Activated CD8-positive, alpha-beta memory T cell treated with anti-CD3 and anti-CD28 coated beads, Interleukin-2, amount 10 ng/mL, durations not matched to agents 7 days and 5 days (primary cell): ENCODE measurements around the gene DPEP2. TPM values are rescaled to one million over a fixed set of nuclear protein-coding genes. Genes with fewer than 3 reads are reported as not detected.

Source experiments
- ATAC-seq: fragments of 150-1000 bp; cut with Tn5 transposase; one replicate; pipeline ENCODE4 v1.10.0; 2021; ENCODE audit warnings: moderate library complexity
- CTCF ChIA-PET: fragments of 350-600 bp; sonication (Branson Sonifier 250); formaldehyde crosslinking; loops from one replicate; lab custom pipeline; 2021; ENCODE audit warnings: antibody characterized with exemption; lab: Charles Lee
- DNase-seq: peaks from one replicate; pipeline ENCODE4 v3.0.0-alpha.2; 2020
- H3K27ac Mint-ChIP-seq: one replicate; pipeline ENCODE4 v1.8.0; 2021; ENCODE audit warnings: mild to moderate bottlenecking, mixed read lengths
- H3K27me3 Mint-ChIP-seq: one replicate; pipeline ENCODE4 v1.8.0; 2021; ENCODE audit warnings: mixed read lengths
- H3K36me3 Mint-ChIP-seq: one replicate; pipeline ENCODE4 v1.8.0; 2021; ENCODE audit warnings: mild to moderate bottlenecking, mixed read lengths
- H3K4me1 Mint-ChIP-seq: one replicate; pipeline ENCODE4 v1.8.0; 2021; ENCODE audit warnings: mixed read lengths
- H3K4me3 Mint-ChIP-seq: one replicate; pipeline ENCODE4 v1.8.0; 2021; ENCODE audit warnings: mild to moderate bottlenecking, moderate library complexity, mixed read lengths
- H3K9me3 Mint-ChIP-seq: one replicate; pipeline ENCODE4 v1.8.0; 2022; ENCODE audit warnings: low read depth, mixed read lengths
- total RNA-seq, 2 experiments: library from RNA; stranded (reverse); gene quantifications; one replicate each; pipeline ENCODE4 v1.2.3, GENCODE V29; 2021

Gene DPEP2
- total RNA-seq, 2 experiments from 2014 or later, result 4.5 to 4.7 TPM

- CTCF ChIA-PET, result interaction anchor here (0.8 to 1.6 kb wide), 5 partner anchors 39 to 151 kb away, joined by 3 to 6 read pairs (median 3); no protein-coding TSS in a partner anchor
- Mint-ChIP-seq H3K4me3 (peak overlapping the region; percentile 84), H3K36me3 (peaks cover 9% of the 10 kb centered on the region), H3K4me1 (peaks cover 18% of the 10 kb centered on the region), H3K27ac (peak overlapping the region; percentile 95), H3K9me3 (no peaks in the 10 kb centered on the region), H3K27me3 (no peaks in the 10 kb centered on the region)
- DNase-seq (peak; percentile 64), ATAC-seq (peak; percentile 10)
Observed at GRCh38 chr16:67967183-67967957, 31.9 kb downstream of the DPEP2 start.

GRCh38 chr16:67966549-67967182, 32.6 kb downstream of the DPEP2 start:
- CTCF ChIA-PET, result interaction anchor here (1.1 to 1.6 kb wide), 4 partner anchors 38 to 150 kb away, joined by 3 to 6 read pairs (median 3); no protein-coding TSS in a partner anchor
- Mint-ChIP-seq H3K27ac (peak overlapping the region; percentile 95), H3K4me1 (peaks cover 18% of the 10 kb centered on the region), H3K4me3 (peak overlapping the region; percentile 84), H3K9me3 (no peaks in the 10 kb centered on the region), H3K36me3 (peaks cover 9% of the 10 kb centered on the region), H3K27me3 (no peaks in the 10 kb centered on the region)
- ATAC-seq, result no peak
- no peak for DNase-seq

GRCh38 chr16:67965668-67966548, 33.4 kb downstream of the DPEP2 start:
- ATAC-seq (no peak), DNase-seq (no peak)
- CTCF ChIA-PET, result interaction anchor here (0.8 to 2.5 kb wide), 7 partner anchors 16 to 149 kb away, joined by 3 to 14 read pairs (median 4); no protein-coding TSS in a partner anchor
- Mint-ChIP-seq H3K27ac (no peak overlapping the region), H3K4me3 (no peak overlapping the region), H3K36me3 (peaks cover 9% of the 10 kb centered on the region), H3K4me1 (peaks cover 18% of the 10 kb centered on the region), H3K9me3 (no peaks in the 10 kb centered on the region), H3K27me3 (no peaks in the 10 kb centered on the region)

- Mint-ChIP-seq H3K4me1 (peaks cover 16% of the 10 kb centered on the region), H3K27ac (peak overlapping the region; percentile 41), H3K9me3 (no peaks in the 10 kb centered on the region), H3K4me3 (no peak overlapping the region), H3K36me3 (peaks cover 9% of the 10 kb centered on the region), H3K27me3 (no peaks in the 10 kb centered on the region)
- no peak for DNase-seq
- CTCF ChIA-PET, result interaction anchor here (0.7 to 2.5 kb wide), 3 partner anchors 23 to 79 kb away, joined by 3 to 14 read pairs (median 4); no protein-coding TSS in a partner anchor
- ATAC-seq, result no peak
Observed at GRCh38 chr16:67964477-67965131, 34.7 kb downstream of the DPEP2 start.

GRCh38 chr16:67963662-67964321, 35.5 kb downstream of the DPEP2 start:
- H3K9me3 Mint-ChIP-seq, result no peaks in the 10 kb centered on the region
- ATAC-seq (no peak), DNase-seq (no peak)
- H3K36me3 Mint-ChIP-seq, result peaks cover 9% of the 10 kb centered on the region
- no peaks in the 10 kb centered on the region for H3K27me3 Mint-ChIP-seq
- H3K4me1 Mint-ChIP-seq, result peaks cover 12% of the 10 kb centered on the region
- CTCF ChIA-PET, result interaction anchor here (2.5 kb wide), 1 partner anchor 22 kb away, joined by 14 read pairs; no protein-coding TSS in a partner anchor
- no peak overlapping the region for H3K27ac Mint-ChIP-seq
- no peak overlapping the region for H3K4me3 Mint-ChIP-seq

- Mint-ChIP-seq H3K4me1 (peaks cover 12% of the 10 kb centered on the region), H3K27me3 (no peaks in the 10 kb centered on the region), H3K27ac (no peak overlapping the region), H3K9me3 (no peaks in the 10 kb centered on the region), H3K36me3 (peaks cover 9% of the 10 kb centered on the region), H3K4me3 (no peak overlapping the region)
- CTCF ChIA-PET, result interaction anchor here (1.6 kb wide), 1 partner anchor 78 kb away, joined by 5 read pairs; no protein-coding TSS in a partner anchor
- DNase-seq (no peak), ATAC-seq (no peak)
Observed at GRCh38 chr16:67963292-67963661, 36.0 kb downstream of the DPEP2 start.

GRCh38 chr16:67962135-67962534, 37.1 kb downstream of the DPEP2 start:
- H3K4me3 Mint-ChIP-seq, result no peak overlapping the region
- peaks cover 10% of the 10 kb centered on the region for H3K36me3 Mint-ChIP-seq
- DNase-seq (no peak), ATAC-seq (no peak)
- CTCF ChIA-PET, result interaction anchor here (1.6 kb wide), 1 partner anchor 79 kb away, joined by 5 read pairs; no protein-coding TSS in a partner anchor
- no peaks in the 10 kb centered on the region for H3K27me3 Mint-ChIP-seq
- peaks cover 8% of the 10 kb centered on the region for H3K4me1 Mint-ChIP-seq
- H3K9me3 Mint-ChIP-seq, result no peaks in the 10 kb centered on the region
- no peak overlapping the region for H3K27ac Mint-ChIP-seq

- DNase-seq, result no peak
- no peak overlapping the region for H3K27ac Mint-ChIP-seq
- no peak overlapping the region for H3K4me3 Mint-ChIP-seq
- peaks cover 3% of the 10 kb centered on the region for H3K4me1 Mint-ChIP-seq
- ATAC-seq, result no peak
- peaks cover 10% of the 10 kb centered on the region for H3K36me3 Mint-ChIP-seq
- H3K27me3 Mint-ChIP-seq, result no peaks in the 10 kb centered on the region
- H3K9me3 Mint-ChIP-seq, result no peaks in the 10 kb centered on the region
- CTCF ChIA-PET, result no interaction called here
Observed at GRCh38 chr16:67961551-67961957, 37.7 kb downstream of the DPEP2 start.

GRCh38 chr16:67959536-67960329, 39.6 kb downstream of the DPEP2 start:
- Mint-ChIP-seq H3K9me3 (no peaks in the 10 kb centered on the region), H3K4me3 (no peak overlapping the region), H3K4me1 (no peaks in the 10 kb centered on the region), H3K27ac (no peak overlapping the region), H3K27me3 (no peaks in the 10 kb centered on the region), H3K36me3 (peaks cover 5% of the 10 kb centered on the region)
- DNase-seq (no peak), ATAC-seq (no peak)
- CTCF ChIA-PET, result no interaction called here

GRCh38 chr16:67957622-67958021, 41.7 kb downstream of the DPEP2 start:
- DNase-seq (no peak), ATAC-seq (no peak)
- H3K27me3 Mint-ChIP-seq, result no peaks in the 10 kb centered on the region
- H3K36me3 Mint-ChIP-seq, result peaks cover 9% of the 10 kb centered on the region
- no peaks in the 10 kb centered on the region for H3K9me3 Mint-ChIP-seq
- no peak overlapping the region for H3K4me3 Mint-ChIP-seq
- CTCF ChIA-PET, result no interaction called here
- H3K27ac Mint-ChIP-seq, result no peak overlapping the region
- no peaks in the 10 kb centered on the region for H3K4me1 Mint-ChIP-seq

GRCh38 chr16:67954421-67955196, 44.7 kb downstream of the DPEP2 start:
- DNase-seq (no peak), ATAC-seq (no peak)
- CTCF ChIA-PET, result interaction anchor here (0.7 to 1.4 kb wide), 3 partner anchors 14 to 71 kb away, joined by 3 to 4 read pairs (median 3); no protein-coding TSS in a partner anchor
- Mint-ChIP-seq H3K36me3 (peaks cover 12% of the 10 kb centered on the region), H3K9me3 (no peaks in the 10 kb centered on the region), H3K4me3 (no peak overlapping the region), H3K27ac (no peak overlapping the region), H3K4me1 (peaks cover 4% of the 10 kb centered on the region), H3K27me3 (no peaks in the 10 kb centered on the region)
